ENCODE data around the gene AGBL4.

Gene AGBL4

DNA sequence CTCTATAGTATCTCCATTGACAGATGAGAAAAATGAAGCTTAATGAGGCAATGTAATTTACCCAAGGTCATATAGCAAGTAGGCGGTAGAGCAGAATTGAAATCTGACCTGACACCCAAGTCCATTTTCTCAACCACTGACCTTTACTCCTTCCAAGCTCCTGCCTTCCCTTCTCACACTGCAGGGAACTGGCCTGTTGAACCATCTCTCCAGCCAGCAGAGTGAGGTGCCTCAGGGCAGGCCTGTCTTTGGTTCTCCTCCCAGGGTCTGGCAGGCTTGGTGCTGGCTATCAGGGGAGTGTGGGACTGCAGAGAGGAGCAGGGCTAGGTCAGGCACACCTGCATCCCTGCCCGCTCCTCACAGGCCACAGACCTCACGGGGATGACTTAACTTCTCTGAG lies 1373.9 kb downstream of the AGBL4 start:
- no peak for DNase-seq (ENCODE audit: low read depth)

DNA sequence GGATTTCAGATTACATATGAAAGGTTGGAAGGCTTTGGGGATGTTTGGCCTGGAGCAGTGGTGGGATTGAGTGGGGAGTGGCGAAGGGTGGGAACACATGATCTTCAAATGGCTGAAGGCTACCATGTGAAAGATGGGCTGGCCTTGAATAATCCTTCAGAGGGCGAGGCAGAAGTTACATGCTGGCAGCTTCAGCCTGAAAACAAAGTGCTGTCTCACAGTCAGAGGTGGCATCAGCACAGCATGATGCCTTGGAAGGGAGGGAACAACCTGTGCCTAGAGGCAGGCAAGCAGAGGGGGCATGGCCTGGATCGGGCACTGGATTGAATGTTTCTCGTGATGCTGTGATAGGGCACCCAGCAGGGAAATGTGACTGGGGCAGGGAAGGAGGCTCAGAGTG lies 1377.9 kb downstream of the AGBL4 start:
- no peak for DNase-seq (ENCODE audit: low read depth)

DNA sequence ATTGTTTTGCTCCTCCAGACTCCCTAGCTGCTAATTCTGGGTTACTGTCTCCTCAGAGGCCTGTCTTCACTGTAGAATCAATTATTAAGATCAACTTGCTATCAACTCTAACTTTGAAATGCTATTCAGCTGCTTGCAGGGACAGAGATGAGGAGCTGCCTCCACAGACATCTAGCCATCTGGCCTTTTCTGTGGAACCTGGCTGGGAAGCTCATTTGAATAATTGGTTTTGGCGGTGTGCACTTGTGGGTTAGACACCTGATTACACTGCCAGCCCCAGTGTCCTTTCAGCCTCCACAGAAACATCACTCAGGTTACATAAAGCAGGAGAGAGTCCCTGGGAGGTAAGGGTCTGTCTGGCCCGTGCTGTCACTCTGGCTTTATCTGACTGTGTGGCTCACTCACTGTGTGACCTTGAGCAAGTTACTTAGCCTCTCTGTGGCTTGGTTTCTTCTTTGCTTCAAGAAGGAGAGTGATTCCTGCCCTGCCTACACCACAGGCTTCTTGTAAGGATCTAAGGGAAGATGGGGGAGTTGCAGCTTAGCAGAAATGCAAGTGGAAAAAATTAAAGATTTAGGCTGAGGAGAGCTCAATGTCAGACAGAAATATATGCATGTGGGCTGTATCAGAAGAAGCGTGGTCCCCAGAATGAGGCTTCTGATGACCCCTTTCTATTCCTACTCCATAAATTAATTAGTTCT lies 1378.7 kb downstream of the AGBL4 start:
- DNase-seq (ENCODE audit: low read depth) = no peak

DNA sequence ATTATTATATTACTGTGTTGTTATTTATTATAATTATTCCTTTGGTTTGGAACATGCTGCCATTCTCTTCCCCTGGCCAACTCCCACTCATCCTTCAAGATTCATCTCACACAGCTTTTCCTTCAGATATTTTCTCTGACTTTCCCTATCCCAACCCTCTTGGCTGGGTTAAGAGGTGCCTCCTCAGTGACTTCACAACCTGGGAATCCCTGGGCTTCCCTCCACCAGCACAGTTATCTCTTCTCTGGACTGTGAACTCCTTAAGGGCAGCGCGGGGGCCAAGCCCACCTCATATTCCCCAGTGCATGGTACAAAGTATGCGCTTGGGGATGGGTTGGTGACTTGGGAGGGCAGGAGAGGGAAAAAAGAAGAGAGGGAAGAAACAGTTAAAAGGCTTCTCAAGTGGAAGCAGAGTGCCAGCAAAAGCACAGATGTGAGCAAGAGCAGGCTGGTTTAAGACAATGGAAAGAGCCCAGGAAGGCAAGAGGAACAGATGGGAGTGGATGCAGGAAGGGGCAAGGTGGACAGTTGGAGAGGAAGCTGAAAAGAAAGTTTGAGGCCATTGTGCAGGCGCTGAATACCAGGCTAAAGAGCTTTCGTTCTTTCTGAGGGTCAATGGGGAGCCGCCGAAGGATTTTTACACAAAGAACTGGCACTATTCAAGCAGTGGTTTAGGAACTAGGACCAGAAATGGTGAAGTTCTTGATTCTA lies 1379.4 kb downstream of the AGBL4 start:
- no peak for DNase-seq (ENCODE audit: low read depth)

DNA sequence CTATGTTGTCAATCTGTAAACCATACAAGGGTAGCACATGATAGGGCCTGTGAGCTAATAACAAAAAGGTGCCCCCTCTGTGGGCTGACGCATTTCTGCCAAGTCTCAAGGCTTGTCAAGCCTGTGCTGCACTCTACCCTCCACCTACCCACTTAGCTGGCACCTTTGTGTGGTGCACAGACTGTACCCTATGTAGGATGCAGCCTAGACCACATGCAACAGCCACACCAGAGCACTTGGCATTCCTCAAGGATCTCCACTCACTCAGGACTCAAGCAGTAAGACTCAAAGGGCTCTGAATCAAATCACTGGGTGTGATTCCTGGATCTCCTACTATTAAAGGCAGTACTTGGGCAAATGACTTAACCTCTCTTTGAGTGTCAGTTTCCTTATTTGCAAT lies 1380.6 kb downstream of the AGBL4 start:
- DNase-seq (ENCODE audit: low read depth) = no peak

DNA sequence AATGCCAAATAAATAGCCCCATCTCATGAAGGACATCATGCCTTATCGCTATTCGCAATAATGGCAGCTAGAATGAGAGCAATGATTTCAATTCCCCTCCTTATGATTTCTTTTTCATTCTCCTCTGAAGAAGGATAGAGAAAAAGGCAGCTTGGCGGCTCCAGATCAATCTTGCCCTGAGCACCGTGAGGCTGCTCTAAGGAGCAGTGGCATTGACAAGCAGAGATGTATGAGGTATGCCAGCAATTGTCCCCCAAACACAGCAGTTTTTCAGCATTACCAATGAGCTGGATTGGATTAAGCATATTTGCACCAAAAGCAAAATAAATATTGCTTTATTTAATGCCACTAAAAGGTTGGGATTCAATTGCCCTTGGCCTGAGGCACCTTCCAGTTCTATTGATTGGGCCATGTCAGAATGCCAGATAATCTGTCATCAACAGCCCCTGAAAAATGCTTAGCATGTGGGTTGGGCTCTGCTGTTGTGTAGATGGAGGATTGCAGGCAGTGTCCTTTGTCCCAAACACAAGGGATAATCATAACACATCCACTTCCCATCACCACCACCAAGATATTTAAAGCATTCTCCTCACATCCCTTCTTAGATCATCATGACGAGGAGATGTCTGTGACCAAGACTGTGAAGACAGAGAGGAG lies 1382.8 kb downstream of the AGBL4 start:
- DNase-seq (ENCODE audit: low read depth) = no peak

DNA sequence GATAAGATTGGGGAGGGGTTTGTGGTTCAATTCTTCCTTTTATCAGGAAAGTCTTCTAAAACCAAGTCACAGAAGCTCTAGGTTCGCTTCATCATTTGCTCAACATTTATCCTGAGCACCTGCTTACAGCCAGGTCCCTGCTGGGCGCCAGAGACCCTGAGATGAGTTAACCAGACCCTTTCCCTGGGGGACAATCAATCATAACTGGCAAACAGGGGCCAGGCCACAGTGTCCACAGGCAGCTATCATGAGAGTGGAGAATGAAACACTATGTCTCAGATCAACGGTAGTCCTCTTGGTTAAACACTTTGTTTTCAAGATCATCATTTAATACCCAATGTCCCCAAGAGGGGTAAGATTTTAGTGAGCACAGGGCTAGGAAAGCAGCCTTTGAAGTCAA lies 1393.9 kb downstream of the AGBL4 start:
- no peak for DNase-seq (ENCODE audit: low read depth)

DNA sequence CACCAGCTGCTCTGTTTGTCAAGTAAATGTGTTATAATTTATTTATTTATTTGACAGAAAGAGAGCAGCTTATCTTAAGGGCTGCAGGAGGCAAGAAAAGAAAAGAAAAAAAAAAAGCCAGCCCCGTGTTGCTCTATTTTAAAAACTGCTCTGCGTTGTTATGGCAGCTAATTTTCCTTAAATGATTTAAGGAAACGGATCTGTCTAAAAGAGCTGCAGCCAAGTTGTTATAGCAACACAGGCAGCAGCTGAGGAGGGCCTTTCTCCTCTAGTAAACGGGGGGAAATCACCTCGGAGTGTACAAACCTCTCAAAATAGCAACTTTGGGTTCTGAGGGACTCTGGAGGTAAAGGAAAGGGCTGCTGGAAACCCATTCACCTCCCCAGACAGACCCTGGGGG lies 1396.3 kb downstream of the AGBL4 start:
- no peak for DNase-seq (ENCODE audit: low read depth)

DNA sequence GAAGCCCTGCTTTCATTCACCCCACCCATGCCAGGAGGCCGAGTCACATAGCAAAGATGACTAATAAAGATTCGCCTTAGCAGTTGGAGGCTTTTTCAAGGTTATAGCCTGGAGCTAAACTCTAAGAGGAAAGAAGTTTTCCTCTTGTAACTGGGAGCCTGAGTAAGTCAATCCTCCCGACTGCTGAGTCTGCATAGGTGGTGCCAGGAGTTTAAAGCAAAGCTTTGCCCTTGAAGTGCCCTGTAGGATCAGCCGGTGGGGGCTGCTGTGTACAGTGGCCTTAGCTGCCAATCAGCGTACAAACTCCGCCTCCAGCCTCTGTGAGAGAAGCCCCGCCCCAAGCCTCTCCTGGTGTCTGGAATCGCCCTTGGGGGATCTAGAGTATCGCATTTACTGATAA lies 1404.2 kb downstream of the AGBL4 start:
- DNase-seq (ENCODE audit: low read depth) = no peak

DNA sequence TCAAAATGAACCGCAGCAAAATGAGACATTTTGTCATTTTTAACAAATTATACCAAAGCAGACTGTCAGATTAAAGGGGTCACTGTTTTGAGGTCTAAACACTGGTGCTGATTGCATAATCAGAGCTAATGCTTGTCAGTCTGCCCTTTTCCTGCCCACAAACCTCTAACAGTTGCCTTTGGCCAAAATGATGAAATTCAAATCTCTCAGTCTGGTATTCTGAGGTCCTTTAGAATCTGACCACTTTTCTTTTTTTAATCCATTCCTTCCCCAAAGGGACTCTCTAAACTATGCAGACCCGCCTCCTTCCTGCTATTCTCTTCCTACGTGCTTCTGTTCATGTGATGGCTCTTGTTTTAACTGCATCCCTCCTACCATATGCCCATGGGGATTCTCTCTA lies 1406.5 kb downstream of the AGBL4 start:
- DNase-seq (ENCODE audit: low read depth) = no peak

DNA sequence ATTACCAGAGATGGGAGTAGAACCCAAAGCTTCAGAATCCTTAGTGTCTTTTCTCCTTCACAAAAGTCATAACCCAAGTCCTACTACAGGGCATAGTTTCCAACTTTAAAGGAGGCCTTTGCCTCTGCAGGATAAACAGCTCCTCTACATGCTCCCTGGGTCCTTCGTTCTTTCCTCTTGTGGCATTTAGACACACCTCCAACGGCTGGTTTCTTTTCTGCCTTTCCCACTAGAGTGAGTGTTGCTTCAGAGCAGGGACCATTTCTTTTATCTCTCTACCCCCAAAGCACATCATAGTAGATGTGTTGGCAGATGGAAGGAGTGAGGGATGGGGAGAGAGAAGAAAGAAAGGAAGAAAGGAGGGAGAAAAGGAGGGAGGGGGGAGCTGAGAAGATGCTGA lies 1407.0 kb downstream of the AGBL4 start:
- no peak for DNase-seq (ENCODE audit: low read depth)

DNA sequence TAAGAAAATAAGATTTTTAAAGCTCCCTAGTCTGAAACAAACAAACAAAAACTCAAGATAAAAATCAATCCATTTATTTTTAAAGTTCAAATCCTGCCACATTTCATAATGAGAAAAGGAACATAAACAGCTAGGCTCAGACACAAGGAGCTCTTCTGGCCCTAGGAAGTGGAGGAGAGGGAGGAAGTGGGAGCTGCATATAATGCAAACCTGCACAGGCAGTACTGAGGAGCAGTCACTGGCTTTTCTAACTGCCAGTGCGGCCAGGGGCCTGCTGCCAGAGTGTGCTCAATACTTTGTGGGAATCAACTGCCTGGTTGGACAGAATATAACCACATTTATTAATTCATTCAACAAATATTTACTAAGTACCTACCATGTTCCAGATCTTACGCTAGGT lies 1411.9 kb downstream of the AGBL4 start:
- DNase-seq (ENCODE audit: low read depth) = no peak

DNA sequence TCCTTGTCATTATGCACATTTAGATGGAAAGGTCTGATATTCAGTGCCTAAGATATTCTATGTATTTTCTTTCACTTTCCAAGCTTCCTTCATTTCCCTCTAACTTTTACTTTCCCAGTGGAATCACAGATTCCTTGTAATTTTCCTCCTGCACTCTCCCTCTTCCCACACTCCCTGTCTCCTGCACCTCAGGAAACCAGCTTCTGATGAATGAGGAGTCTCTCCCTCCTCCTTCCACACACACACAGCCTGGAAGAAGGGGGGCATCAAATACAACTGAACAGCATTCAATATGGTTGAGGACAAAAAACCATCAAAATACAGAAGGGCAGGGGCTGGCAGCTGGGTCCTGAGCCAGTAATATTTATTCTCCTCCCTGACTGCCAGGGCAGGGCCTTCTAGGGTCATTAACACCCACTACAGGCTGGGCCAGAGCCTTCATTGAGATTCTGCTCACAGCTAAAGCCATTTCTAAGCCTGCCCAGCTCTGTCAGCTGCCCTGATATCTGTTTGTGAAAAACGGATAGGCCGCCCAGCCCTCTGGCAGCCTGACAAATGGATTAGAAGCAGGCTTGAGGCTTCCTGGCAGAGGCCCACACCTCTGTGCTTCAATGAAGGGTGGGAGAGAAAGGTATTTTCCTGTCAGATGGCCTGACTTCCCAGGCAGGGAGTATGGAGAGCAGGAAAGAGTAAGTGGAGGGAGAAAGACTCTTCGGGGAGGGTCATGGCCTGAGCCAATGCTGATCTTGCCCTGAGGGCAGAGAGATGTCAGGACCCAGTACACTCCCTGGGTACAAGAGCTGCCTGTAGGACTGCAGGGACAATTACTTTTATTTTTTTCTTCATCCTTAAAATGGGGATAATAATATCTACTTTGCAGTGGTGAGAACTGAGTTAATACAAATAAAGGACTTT lies 1412.9 kb downstream of the AGBL4 start:
- no peak for DNase-seq (ENCODE audit: low read depth)

DNA sequence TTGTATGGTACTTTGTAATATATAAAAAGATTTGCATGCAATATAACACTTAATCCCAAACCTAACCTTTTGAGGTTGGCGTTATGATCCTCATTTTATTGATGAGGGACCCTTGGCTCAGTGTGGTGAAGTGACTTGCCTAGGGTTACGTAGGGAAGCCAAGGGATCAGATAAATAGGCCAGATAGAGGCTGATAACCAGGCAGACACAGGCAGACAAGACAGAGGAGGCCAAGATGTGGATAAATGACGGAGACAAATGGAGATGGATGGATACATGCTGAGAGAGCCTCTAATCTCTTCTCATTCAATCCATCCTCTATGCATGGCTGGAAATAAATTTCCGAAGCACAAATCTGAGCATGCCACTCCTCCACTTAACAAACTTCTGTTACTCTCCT lies 1414.9 kb downstream of the AGBL4 start:
- DNase-seq (ENCODE audit: low read depth) = no peak

DNA sequence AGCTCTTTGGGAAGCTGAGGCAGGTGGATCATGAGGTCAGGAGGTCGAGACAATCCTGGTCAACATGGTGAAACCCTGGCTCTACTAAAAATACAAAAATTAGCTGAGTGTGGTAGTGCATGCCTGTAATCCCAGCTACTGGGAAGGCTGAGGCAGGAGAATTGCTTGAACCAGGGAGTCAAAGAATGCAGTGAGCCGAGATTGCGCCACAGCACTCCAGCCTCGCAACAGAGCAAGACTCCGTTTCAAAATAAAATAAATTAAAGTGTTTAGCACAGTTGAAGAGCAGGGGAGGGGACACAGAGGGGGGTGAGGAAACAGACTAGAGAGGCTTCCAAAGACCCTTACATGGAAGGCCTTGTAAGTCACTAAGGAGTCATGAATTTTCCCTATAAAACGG lies 1420.5 kb downstream of the AGBL4 start:
- no peak for DNase-seq (ENCODE audit: low read depth)

DNA sequence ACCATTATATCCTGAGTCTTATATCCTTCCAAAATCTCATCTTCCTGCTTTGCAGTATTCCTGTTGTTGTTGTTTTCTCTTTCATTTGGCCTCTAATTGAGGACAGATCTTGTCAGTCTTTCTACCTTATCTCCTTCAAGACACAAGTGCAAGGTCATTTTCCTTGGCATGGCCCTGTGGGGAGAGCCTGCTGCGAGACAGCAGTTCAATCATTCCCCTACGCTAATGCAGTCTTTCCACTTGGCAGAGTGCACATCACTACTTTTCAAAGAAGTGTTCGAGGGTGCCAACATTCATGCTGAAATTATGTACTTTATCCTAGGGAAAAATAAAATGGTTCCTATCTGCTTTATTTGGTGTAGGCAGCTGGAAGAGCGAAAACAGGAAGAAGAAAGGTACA lies 1421.4 kb downstream of the AGBL4 start:
- no peak for DNase-seq (ENCODE audit: low read depth)

DNA sequence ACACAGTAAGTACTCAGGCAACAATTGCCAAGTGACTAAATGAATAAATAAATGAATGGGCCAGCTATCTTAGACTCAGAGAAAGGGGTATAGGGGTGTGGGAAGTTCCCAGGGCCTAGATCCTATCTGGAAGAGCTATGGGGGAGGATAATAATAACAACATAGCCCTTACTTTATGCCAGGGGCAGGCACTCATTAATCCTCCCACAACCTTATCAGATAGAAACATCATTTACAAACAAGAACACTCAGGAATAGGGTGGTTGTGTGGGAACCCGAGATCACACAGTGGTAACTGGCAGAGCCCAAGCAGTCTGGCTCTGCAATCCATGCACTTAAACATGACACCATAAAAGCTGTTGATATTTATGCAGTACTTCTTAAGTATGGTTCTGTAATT lies 1423.6 kb downstream of the AGBL4 start:
- DNase-seq (ENCODE audit: low read depth) = no peak

DNA sequence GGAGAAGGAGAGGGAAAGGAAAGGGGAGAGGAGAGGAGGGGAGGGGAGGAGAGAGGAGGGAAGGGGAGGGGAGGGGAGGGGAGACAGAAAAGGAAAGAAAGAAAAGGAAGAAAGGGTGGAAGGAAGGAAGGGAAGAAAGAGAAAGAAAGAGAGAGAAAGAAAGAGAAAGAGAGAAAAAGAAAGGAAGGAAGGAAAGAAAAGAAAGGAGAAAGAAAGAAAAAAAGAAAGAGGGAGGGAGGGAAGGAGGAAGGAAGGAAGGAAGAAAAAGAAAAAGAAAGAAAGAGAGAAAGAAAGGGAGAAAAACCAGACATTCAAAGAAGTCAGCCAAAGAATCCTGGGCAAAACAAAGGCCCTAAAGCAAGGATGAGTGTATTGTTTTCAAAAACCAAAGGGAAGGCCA lies 1426.1 kb downstream of the AGBL4 start:
- no peak for DNase-seq (ENCODE audit: low read depth)

DNA sequence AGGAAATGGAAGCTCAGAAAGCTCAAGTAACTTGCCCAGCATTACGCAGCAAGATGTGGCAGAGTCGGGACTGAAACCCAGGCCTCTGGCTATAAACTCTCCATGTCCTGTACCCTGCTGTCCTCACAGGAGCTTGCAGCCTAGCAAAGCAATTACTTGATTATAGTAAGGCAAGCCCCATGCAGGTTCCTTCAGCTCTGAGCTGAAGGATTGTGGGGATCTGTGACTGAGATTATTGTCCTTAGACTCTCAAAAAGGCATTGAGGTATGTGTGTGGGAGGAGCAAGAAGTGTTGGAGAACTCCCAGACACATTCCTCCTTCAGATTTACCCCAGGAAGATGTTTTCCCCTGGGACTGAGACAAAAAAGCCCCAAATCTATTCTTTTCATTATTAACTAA lies 1427.7 kb downstream of the AGBL4 start:
- DNase-seq (ENCODE audit: low read depth) = no peak

DNA sequence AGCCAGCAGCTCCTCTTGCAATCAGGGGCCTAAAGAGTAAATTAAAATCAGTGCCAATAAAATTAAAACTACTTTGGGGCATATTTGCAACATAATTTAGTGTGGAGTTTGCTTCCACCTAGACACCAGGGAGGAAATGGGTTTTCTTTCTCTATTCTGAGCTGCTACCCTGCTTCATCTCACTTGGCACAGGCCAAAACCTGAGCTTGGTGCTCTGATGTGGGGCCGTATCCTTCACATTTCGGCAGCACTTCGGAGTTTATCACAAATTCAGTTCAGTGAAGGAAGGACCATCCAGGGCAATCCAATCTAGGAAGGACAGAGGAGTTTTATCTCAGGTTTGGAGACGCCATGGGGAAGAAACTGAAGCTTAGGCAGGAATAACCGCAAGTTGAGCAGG lies 1428.1 kb downstream of the AGBL4 start:
- DNase-seq (ENCODE audit: low read depth) = no peak

DNA sequence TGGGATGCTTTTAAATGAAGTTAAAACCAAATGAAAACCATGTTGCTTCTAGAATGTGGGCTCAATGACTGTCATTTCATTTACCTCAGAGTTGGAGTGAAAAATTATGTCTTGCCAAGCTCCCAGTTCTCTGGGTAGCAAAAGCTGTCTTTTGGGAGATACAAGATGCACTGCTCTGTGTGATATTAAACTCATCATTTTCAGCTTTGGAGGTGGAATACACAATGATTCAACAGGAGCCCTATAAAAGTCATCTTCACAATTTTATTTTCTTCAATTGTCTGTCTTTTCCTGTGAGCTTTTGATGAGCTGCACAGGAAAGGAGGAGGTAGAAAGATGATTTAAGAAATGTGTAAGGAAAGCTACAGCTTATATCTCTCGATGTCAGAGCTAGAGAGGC lies 1431.4 kb downstream of the AGBL4 start:
- no peak for DNase-seq (ENCODE audit: low read depth)

DNA sequence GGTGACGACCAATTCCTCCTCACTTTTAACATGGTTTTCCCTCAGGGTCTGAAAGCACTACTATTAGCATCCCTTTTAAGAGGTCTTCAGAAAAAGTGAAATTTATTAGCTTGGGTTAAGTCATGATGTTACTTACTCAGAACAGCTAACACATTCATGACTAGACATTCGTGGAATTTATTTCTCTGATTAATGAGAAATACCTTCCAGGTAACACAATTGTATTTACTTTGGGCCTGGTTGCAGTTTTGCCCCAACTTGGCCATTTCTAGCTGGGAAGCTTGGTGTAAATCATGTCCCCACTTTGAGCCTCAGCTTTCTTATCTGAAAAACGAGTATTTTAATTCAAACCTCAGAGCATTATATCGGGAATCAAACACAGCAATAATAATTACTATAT lies 1432.6 kb downstream of the AGBL4 start:
- DNase-seq (ENCODE audit: low read depth) = no peak

DNA sequence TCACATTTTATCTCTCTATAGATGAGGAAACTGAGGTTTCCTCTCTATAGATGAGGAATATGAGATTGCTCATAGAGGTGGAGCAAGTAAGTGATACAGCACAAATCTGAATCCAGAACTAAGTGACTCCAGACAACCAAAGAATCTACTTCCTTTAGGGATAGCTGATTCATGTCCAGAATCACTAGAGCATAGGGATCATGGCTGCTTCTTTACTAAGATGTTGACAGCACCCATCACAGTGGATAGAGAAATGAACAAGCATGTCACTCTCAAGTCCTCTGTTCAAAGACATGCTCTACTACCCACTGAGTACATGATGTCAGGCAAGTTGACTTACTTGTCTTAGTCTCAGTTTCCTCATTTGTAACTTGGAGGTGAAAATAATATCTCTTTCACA lies 1435.7 kb downstream of the AGBL4 start:
- no peak for DNase-seq (ENCODE audit: low read depth)

All from non-pigmented ciliary epithelial cell (primary cell).